Cerebellar nuclear complex (tissue), 1 donor: ENCODE data around the gene ITPR1.

ENCODE experiments used
- DNase-seq, 2 experiments: peaks; one replicate each; lab custom pipeline; 2025; lab: John Stamatoyannopoulos, UW

ITPR1 gene

DNA sequence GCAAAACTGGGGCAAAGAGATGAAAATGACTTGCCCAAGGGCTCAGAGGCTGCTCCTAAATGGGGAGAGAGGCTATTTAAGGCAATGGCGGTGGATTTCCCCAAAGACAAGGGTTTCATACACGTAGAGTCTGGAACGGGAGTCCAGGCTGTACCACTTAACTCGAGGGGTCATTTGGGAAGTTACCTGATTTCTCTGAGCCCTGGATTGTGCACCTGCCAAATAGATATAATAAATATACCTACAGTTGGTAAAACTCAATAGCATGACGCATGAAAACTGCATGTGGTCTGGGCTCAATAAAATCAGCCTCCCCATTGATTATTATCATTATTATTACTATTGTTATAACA lies 1.3 kb upstream of the ITPR1 start:
- DNase-seq = no peak

DNA sequence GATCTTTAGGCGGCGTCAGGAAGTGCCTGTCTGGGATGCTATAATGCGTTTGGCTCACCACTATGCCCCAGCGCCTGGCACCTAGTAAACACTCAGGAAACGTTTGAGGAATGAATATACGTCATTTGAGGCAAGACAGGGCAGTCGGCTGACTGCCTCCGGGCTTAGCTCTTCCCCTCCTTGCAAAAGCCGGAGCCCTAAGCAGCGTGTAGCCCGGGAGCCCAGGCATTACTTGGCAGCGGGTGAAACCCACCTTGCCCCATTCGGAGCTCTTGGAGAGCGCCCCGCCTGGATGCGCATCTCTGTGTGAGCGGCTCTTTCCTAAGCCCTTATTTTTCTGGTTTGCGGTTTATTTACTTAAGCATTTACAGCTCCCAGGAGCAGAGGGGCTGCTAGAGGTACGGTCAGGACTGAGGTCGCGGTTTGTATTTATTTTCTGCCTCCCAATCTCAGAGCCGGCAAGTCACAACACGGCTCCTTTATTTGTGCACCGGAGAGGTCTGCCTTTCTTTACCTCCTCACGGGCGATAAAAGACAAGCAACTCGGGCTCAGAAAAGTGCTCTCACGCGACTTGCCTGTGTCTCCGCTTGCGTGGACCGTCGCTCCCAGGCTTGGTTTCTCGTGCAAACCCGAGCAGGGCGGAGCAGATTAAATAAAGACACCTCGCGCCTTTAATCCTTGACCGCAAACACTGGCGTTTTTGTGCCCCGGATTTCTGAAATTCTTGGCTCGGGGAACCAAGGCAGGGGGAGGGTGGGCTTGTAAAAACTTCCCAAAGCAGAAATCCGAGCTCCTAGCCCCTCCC lies 737 bp upstream of the ITPR1 start:
- peak in 1 of 2 experiments; percentile 42 for DNase-seq

DNA sequence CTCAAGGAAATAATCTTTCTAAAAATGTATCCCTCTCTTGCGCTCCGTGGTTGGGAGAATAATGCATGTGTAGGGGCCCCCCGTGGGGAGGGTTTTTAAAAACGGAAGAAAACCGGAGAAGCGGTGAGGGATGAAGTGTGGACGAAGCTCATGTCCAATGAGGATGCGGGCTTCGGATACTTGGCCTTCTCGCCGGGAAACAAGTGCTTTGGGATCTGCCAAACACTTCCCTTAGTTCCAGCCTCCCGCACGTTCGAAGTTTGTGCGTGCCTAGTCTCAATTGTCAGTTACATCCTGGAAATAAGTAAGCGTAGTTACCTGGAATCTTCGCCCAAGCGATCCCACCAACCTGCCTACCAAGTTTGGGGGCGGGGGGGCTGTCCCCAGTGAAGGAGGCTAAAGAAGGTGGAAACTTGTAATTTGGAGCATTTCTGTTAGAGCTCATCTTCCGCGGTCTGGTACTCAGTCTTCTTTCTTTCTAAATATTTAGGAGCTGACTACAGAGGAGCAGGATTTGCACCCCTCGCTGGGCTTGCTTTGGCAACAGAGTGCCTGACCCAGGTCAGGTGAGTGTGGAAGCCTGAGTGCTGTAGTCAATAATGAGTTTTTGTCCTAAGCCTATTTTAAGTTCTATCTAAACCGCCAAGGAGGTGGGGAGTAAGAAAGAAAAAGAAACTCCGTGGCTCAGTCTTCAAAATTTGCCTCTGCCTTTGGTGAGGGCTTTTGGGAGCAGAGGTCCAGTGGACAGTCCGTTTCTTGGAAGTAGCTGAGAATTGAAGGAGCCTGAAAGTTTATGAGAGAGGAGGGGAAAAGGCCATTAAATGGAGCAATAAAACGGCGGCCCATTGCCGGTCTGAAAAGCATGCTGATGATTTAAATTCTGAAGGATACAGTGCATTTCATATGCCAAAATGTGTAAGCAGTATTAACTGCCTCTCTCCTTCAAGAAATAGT lies 1.1 kb downstream of the ITPR1 start:
- DNase-seq = no peak

DNA sequence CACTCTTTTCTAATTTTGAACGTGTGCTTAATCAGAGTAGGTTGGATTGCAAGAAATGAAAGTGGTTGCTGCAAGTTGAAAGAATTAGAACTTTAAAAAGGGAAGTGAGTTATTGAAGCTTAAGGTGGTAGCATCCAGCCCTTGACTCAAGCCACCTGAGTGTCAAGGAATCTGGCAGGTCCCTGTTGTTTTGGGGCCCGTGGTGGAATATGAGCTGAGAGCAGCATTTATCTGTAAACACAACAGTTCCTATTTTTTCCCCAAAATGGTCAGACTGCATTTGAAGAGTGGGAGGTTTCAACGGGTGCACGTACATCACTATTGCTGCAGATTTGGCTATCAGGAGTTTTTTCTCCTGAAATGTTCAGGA lies 1.7 kb downstream of the ITPR1 start:
- no peak for DNase-seq

DNA sequence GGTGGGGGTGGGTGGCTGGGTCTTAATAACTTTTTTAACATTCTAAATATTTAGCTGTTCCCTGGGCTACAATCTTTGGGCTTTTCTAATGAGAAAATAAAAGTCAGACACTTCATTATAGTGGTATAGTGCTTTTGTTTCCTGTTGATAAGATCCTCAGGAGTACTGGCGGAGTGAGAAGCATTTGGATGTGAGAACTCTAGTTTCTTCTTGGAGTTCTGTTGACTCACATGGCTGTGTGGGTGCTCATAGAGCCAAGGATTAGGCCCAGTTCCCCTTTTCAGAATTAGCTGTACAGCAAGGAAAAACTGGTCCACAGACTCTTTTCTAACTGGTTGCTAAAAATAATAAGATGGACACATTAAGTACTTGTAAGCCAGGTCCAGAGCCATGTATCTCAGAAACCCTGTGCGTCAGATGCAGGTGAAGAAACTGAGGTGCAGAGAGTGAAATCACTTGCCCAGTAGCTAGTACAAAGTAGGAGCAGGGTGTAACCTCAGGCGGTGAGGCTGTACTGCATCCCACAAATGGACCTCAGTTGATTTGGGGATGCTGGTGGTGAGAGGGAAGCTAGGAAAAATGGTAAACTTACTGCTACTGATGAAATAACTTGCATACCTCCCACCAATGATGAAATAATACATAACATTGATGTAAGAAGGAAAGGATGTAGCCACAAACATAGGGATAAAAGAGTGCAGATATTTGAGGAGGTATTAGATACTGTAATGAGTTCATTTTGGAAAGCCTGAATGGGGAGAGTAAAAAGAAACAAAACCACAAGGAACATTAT lies 2.3 kb downstream of the ITPR1 start:
- DNase-seq = no peak

DNA sequence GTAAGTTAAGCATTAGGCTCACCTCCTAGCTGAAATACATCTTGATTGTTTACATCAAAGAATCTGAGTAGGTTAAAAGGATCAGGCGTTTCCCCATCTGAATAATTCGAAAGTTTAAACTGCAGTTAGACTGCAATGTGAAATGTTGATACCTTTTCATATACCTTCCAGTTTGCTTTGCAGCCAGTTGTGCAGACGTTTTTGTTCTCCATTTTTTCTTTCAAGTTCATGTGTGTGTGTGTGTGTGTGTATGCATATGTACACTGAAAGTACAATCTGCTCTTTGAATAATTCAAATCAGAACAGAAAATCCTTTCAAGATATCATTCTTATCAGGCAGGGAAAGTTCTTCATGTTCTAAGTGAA lies 2.9 kb downstream of the ITPR1 start:
- no peak for DNase-seq

DNA sequence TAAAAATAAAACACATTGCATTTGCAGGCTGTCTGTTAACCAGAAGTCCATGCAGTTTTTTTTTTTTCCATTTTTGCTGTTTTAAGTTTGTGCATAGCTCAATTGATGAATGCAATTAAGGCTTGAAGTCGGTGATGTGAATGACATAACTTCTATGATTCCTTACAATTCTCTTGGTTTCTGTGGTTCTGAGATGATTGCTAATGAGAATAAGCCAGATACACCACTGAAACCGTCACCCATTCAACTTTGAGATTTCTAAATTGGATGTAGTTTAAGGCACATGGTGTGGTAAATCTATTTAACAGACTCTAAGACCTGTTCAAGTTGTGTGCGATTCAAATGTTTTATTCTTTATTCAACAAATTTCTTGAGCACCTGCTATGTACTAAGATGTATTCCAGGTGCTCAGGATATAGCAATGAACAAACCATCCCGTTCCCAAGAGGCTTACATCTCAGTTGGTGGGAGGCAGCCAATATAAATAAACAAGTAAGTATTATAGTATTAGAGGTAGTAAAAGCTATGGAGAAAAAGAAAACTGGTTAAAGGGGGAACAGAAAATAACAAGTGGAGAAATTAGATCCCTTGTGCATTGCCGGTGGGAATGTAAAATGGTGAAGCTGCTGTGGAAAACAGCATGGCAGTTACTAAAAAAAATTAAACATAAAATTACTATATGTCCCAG lies 4.0 kb downstream of the ITPR1 start:
- no peak for DNase-seq

DNA sequence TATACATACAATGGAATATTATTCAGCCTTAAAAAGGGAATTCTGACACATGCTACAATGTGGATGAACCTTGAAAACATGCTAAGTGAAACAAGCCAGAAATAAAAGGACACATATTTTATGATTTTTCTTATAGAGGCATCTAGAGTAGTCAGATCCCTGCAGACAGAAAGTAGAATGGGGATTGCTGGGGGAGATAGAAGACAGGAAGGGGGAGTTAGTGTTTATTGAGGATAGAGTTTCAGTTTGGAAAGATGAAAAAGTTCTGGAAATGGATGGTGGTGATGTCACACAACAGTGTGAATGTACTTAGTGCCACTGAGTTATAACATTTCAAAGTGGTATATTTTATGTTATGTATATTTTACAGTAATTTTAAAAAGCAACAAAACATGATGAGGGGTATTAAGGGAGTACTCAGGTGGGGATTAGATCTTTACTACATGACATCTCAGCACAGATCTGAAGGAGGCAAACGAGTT lies 4.7 kb downstream of the ITPR1 start:
- DNase-seq = no peak

DNA sequence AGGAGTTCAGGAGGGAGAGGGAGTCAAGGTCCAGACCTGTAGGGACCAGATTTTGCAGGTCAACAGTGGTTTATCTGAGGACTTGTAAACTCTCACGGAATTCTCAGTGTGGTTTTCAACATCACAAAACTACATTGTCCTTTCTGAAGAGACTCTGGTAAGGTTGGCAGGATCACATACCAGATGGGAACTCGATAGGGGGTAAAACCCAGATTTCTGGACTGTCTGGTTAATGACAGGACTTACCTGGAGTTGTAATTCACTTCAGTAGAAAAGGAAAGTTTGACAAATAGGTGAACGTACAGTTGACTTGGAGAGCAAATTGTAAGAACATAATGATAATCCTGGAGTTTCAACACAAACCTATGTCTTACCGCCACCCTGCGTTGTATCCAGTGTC lies 5.3 kb downstream of the ITPR1 start:
- DNase-seq = peak in 1 of 2 experiments; percentile 5

DNA sequence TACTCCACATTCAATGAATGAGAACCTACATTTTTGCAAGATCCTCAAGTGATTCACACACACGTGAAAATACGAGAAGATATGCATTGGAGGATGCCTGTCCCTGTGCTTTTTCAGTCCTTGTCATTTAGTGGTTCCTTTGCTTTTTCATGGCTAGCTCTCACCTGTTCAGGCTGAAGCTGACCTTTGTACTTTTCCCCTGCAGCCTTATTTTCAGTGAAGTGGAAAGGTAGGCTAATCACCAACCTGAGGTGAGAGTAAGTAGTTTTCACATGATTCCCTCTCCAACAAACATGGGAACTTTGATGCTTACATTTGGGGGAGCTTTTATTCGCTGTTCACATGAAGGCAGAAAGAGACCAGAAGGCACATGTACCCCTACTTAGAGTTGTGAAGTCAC lies 8.3 kb downstream of the ITPR1 start:
- no peak for DNase-seq

DNA sequence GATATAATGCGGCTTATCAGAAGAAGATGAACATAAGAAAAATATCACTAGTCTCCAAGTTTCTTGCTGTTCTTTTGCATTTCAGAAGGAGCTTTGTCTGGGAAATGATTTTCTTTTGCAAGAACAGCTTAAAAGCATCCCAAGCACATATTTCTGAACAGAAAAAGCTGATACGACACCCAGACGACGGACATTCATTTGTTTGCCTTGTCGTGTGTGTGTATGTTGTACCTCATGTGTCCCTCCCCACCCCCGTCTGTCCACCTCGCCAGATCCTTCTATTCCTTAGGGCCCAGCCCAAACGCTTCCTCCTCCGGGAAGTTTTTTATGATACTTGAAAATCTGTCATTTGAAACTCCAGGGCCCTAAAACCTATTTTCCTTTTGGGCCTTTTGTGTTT lies 8.8 kb downstream of the ITPR1 start:
- no peak for DNase-seq

DNA sequence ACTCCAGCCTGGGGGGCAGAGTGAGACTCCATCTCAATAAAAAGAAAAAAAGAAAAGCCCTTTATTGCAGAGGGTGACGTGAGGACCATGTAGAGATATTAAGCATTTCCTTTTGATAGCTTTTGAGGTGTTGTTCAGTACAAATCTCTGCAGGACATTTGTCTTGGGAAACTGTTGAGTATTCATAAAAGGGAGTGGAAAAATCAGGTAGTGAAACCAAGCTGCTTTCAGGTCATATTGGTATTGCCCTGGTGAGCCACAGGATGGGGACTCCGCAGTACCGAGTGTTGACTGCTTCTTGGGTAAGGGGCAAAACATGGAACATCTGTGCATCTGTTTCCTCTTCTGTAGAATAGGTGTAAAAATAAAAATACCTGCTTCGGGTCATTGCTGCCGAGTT lies 9.9 kb downstream of the ITPR1 start:
- no peak for DNase-seq

DNA sequence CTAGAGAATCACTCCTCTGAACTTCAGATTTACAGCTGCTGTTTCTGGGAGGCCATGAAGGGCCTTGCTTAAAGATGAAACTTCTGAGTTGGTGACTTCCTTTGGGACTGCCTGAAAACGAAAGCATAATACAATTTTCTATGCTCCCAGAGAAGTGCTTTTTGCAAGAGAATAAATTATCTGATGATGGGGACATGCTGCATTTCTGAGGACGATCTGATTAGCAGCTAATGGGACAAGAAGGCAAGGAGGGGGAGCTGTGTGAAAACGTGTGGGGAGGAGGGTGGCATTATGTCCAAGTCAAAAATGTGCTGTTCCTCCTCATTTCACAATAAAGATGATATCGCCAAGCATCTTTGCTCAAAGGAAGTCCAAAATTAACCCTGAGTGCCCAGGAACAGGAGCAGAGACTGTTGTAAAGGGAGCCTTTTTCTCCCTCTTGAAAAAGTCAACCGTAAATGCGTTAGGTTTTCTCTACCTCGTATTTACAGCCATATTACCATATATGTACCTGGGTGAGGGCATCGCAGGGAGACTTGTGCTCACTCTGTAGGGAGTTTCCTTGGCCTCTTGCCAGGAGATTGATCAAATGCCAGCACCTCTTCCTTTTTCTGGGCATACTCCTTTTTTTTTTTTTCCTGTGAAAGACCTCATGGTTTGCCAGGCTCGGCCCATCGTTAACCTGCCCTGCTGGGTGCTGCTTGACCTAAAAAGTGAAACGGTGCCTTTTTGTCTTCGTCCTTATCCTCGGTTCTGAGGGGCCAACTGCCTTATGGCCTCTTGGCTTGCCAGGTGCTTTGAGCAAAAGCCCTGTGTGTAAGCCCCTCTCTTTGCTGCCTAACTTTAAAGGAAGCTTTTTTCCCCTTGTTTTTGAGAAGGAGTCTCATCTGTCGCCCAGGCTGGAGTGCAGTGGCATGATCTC lies 11.5 kb downstream of the ITPR1 start:
- DNase-seq = no peak

DNA sequence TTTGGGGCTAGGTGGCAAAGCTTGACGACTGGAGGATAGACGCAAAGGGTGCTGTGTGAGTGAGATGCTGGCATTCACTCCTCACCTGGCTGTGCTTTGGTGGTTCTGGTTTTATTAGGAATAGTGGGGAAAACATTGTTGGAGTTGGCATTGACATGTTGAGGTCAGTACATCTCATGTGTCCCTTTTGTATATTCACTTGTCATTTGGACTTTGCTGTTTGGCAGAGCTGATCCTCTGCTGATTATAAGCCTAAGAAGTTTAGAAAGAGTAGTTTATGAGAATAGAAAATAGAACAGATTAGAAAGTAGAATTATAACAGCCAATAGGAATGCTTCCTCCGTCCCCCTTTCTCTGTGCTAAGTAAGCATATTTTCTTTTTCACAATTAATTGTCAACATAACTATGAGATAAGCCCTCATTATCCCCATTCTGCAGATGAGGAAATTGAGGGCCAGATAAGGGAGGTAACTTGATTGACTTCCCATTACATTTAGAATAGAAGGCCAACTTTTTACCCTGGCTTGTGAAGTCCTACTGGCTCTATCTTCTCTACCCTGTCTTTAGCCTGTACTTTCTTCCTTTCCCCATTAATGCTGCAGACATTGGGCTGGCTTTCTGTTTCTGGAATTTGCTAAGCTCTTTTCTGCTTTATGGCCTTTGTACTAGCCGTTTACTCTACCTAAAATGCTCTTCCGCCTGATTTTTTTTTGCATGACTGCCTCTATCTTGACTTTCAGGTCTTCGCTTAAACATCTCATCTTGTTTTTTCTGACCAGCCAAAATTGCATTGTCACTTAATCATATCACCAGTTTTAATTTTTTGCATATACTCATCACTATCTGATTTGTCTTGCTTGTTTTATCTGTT lies 12.8 kb downstream of the ITPR1 start:
- no peak for DNase-seq

DNA sequence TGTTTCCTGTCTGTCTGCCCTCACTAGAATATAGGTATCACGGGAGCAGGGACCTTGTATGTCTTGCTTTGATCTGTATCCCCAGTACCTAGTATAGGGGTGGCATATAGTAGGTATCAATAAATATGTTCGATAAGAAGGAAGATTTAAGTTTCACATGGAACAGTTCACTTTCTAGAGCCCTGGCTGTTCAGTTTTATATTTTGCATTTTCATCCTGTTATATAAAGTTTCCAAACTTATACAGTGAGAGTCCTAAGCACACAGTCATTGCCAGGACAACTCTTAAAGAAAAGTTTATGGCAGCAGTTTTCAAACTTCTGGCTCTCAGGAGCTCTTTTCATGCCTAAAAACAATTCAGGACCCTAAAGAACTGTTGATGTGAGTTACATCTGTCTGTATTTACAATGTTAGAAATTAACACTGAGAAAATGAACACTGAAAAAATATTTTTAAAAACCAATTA lies 13.4 kb downstream of the ITPR1 start:
- no peak for DNase-seq

DNA sequence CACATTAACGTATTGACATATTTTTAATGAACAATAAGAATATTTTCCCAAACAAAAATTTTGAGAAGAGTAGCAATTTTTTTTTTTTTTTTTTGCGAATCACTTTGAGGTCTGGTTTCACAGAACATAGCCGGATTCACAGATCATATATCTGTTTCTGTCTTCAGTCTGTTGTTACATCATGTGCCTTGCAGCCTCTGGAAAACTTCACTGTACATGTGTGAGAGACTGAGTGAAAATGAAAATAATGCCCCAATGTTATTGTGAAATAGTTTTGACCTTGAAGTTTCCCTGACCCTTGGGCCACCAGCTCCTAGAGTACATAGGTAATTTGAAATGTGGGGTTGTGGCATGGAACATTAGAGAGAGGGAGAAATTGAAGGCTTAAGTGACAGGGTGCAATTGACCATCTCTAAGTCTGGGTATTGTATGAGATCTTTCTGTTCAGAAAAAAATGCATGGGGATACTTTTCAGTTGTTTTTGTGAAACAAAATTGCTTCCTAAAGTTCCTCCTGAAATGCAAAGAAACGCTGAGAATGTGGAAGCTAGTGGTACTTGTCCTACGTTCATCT lies 14.0 kb downstream of the ITPR1 start:
- DNase-seq = no peak

DNA sequence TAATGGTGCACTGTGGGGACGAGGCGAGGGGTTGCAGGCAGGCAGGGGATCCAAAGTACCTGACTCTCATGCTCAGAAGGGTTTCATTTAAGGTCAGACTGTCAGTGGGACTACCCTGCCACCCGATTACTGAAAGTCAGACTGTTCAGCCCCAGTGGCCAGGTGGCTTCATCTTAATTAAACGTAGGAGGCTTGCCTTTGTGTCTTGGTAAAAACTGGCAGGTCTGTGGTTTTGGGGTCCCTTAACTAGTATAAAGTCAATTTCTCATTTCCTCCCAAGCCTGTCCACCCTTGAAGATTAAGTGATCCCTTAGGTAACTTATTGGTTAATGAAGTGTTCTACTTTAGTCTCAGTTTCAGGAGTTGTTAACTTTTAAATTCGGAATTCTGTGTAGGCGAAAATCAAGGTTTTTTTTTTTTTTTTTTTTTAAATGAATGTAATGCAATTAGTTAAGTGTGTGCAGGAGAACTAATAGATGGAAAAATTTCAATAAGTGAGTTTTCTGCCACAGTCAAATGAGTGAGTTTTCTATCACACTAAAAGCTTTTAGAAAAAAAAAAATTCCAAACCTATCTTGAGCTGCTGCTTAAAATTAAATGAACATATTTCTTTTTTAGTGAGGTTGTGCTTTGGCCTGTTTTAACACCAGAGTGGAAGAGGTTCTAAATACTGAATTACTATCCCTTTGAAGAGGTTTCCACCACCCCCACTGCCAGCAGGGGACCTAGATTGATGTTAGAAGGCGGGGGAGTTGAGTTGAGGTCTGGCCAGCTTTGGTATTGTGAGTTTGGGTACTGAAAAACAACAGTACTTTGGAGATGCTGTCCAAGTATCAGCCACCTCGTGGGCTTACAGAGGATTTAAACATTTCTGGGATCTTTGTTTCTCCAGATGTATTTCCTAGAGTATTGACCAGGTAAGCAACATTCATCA lies 15.2 kb downstream of the ITPR1 start:
- DNase-seq = no peak

DNA sequence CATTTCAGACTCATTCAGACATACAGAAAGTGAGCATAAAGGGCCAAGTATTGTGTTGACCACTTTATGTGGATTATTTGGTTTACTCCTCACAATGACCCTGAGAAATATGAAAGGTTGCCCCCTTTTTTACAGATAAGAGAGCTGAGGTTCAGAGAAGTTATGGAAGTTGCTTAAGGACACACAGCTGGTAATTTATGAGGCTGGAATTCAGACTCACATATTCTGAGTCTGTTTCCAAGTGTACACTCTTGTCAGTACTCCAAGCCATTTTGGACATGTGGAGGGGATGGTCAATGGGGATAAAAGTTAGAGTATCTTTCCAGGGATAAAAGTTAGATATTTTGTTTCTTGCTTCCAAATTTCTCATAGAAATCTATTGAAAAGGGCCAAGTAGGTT lies 15.9 kb downstream of the ITPR1 start:
- no peak for DNase-seq
